SK-N-SH treated with all-trans-retinoic acid at 6 μM for 48 hours (cell line): ENCODE measurements around the gene ORC6.
"Not testable (repeated sequence)": the region's sequence is repeated elsewhere in the genome, so short reads cannot be mapped to it uniquely, and the experiment has no call there.

ENCODE experiments used
- ATAC-seq: fragments of 200-7000 bp; cut with Tn5 transposase; 3 replicates; pipeline ENCODE4 v1.9.1; 2020; ENCODE audit warnings: mild to moderate bottlenecking, moderate library complexity
- ARNTL ChIP-seq: fragments of 450-650 bp; formaldehyde crosslinking; IDR thresholded peaks from 2 replicates; pipeline ENCODE4 v1.5.0; 2020; ENCODE audit warnings: low read depth, mild to moderate bottlenecking, moderate library complexity, borderline replicate concordance
- BACH2 ChIP-seq: fragments of 250-450 bp; sonication (Bioruptor Pico); IDR thresholded peaks from 2 replicates; pipeline ENCODE4 v1.9.0; 2021; ENCODE audit warnings: mild to moderate bottlenecking, borderline replicate concordance
- CSDC2 ChIP-seq: fragments of 250-450 bp; sonication (Bioruptor Pico); IDR thresholded peaks from 2 replicates; pipeline ENCODE4 v1.5.0; 2020; ENCODE audit warnings: mild to moderate bottlenecking, moderate library complexity
- CSRNP3 ChIP-seq: fragments of 250-450 bp; sonication (Bioruptor Pico); IDR thresholded peaks from 2 replicates; pipeline ENCODE4 v1.5.1; 2021; ENCODE audit warnings: mild to moderate bottlenecking, moderate library complexity
- ESRRG ChIP-seq: fragments of 250-450 bp; sonication (Bioruptor Pico); IDR thresholded peaks from 2 replicates; pipeline ENCODE4 v1.6.1; 2021; ENCODE audit warnings: mild to moderate bottlenecking
- OSR1 ChIP-seq: fragments of 250-450 bp; sonication (Bioruptor Pico); IDR thresholded peaks from 2 replicates; pipeline ENCODE4 v1.8.0; 2022; ENCODE audit warnings: moderate library complexity, mild to moderate bottlenecking, inconsistent platforms
- PATZ1 ChIP-seq: fragments of 250-450 bp; sonication (Bioruptor Pico); IDR thresholded peaks from 2 replicates; pipeline ENCODE4 v1.8.0; 2020; ENCODE audit warnings: mild to moderate bottlenecking, moderate library complexity, borderline replicate concordance
- PPARA ChIP-seq: fragments of 250-450 bp; sonication (Bioruptor Pico); IDR thresholded peaks from 2 replicates; pipeline ENCODE4 v1.5.0; 2020; ENCODE audit warnings: mild to moderate bottlenecking, borderline replicate concordance
- RARB ChIP-seq: fragments of 250-450 bp; sonication (Bioruptor Pico); IDR thresholded peaks from 2 replicates; pipeline ENCODE4 v1.8.0; 2021; ENCODE audit warnings: mild to moderate bottlenecking, moderate library complexity
- SNAI2 ChIP-seq: fragments of 250-450 bp; sonication (Bioruptor Pico); IDR thresholded peaks from 2 replicates; pipeline ENCODE4 v1.5.0; 2020; ENCODE audit warnings: mild to moderate bottlenecking, moderate library complexity
- TCF4 ChIP-seq: fragments of 250-450 bp; sonication (Bioruptor Pico); IDR thresholded peaks from 2 replicates; pipeline ENCODE4 v1.8.0; 2021; ENCODE audit warnings: mild to moderate bottlenecking, moderate library complexity, borderline replicate concordance
- TSHZ2 ChIP-seq: fragments of 250-450 bp; sonication (Bioruptor Pico); IDR thresholded peaks from 2 replicates; pipeline ENCODE4 v1.5.0; 2020; ENCODE audit warnings: mild to moderate bottlenecking, moderate library complexity
- ZC3H10 ChIP-seq: fragments of 250-450 bp; sonication (Bioruptor Pico); IDR thresholded peaks from 2 replicates; pipeline ENCODE4 v1.5.1; 2021; ENCODE audit warnings: mild to moderate bottlenecking, moderate library complexity
- ZFP3 ChIP-seq: fragments of 250-450 bp; sonication (Bioruptor Pico); IDR thresholded peaks from 2 replicates; pipeline ENCODE4 v1.5.0; 2020; ENCODE audit warnings: mild to moderate bottlenecking, moderate library complexity
- ZFP30 ChIP-seq: fragments of 450-650 bp; formaldehyde crosslinking; IDR thresholded peaks from 2 replicates; pipeline ENCODE4 v1.5.0; 2022; ENCODE audit warnings: mild to moderate bottlenecking, moderate library complexity
- ZNF565 ChIP-seq: fragments of 450-650 bp; formaldehyde crosslinking; conservative IDR thresholded peaks from 2 replicates; pipeline ENCODE4 v1.5.0; 2020; ENCODE audit warnings: low read depth, mild to moderate bottlenecking, moderate library complexity
- ZNF70 ChIP-seq: fragments of 450-650 bp; formaldehyde crosslinking; IDR thresholded peaks from 2 replicates; pipeline ENCODE4 v1.5.0; 2020; ENCODE audit warnings: mild to moderate bottlenecking, moderate library complexity
- ZNF8 ChIP-seq: fragments of 450-650 bp; formaldehyde crosslinking; IDR thresholded peaks from 2 replicates; pipeline ENCODE4 v1.5.0; 2020; ENCODE audit warnings: mild to moderate bottlenecking, moderate library complexity

Gene ORC6

GRCh38 chr16:46658925-46659324 lies 30.5 kb upstream of the ORC6 start (continued):
- TF ChIP-seq PATZ1 (CRISPR knock-in tag), result no peak
- no peak for TF ChIP-seq ZNF8 (CRISPR knock-in tag)

- no peak for ATAC-seq
- TF ChIP-seq ZC3H10 (CRISPR knock-in tag), result no peak
- TF ChIP-seq RARB (CRISPR knock-in tag), result no peak
- TF ChIP-seq BACH2 (CRISPR knock-in tag), result no peak
- TF ChIP-seq TCF4, result no peak
- TF ChIP-seq ZNF70, result no peak
- TF ChIP-seq CSDC2 (CRISPR knock-in tag), result no peak
- no peak for TF ChIP-seq OSR1 (CRISPR knock-in tag)
- no peak for TF ChIP-seq ZFP30 (CRISPR knock-in tag)
- no peak for TF ChIP-seq SNAI2 (CRISPR knock-in tag)
- TF ChIP-seq CSRNP3, result no peak
- TF ChIP-seq TSHZ2 (CRISPR knock-in tag), result no peak
- TF ChIP-seq PPARA, result no peak
- no peak for TF ChIP-seq ZNF565 (CRISPR knock-in tag)
- TF ChIP-seq PATZ1 (CRISPR knock-in tag), result no peak
- TF ChIP-seq ESRRG (CRISPR knock-in tag), result no peak
Measured at GRCh38 chr16:46662123-46662522, 27.3 kb upstream of the ORC6 start.

- no peak for TF ChIP-seq RARB (CRISPR knock-in tag)
- TF ChIP-seq CSRNP3, result no peak
- no peak for TF ChIP-seq ARNTL (CRISPR knock-in tag)
- TF ChIP-seq PATZ1 (CRISPR knock-in tag), result no peak
- TF ChIP-seq ZFP3 (CRISPR knock-in tag), result no peak
- no peak for TF ChIP-seq OSR1 (CRISPR knock-in tag)
- no peak for TF ChIP-seq SNAI2 (CRISPR knock-in tag)
- no peak for TF ChIP-seq ESRRG (CRISPR knock-in tag)
- no peak for TF ChIP-seq ZNF565 (CRISPR knock-in tag)
- TF ChIP-seq ZC3H10 (CRISPR knock-in tag), result no peak
- no peak for TF ChIP-seq TSHZ2 (CRISPR knock-in tag)
- peak; percentile 100 for ATAC-seq
Measured at GRCh38 chr16:46673320-46674013, 16.0 kb upstream of the ORC6 start.

- not testable (repeated sequence) for ATAC-seq
Measured at GRCh38 chr16:46677943-46678342, 11.5 kb upstream of the ORC6 start.

GRCh38 chr16:46681867-46682266 lies 7.6 kb upstream of the ORC6 start:
- not testable (repeated sequence) for ATAC-seq
